NT2/D1 (cell line): ENCODE measurements around the gene ANO9.

Experiments
- SUZ12 ChIP-seq: IDR thresholded peaks from 2 replicates; pipeline ENCODE4 v1.6.1; 2011; ENCODE audit not compliant: insufficient read length, insufficient read depth; ENCODE audit errors: extremely low read depth
- ZNF274 ChIP-seq: IDR thresholded peaks from 2 replicates; pipeline ENCODE4 v1.6.1; 2011; ENCODE audit warnings: mild to moderate bottlenecking, low read depth, low read length

DNA sequence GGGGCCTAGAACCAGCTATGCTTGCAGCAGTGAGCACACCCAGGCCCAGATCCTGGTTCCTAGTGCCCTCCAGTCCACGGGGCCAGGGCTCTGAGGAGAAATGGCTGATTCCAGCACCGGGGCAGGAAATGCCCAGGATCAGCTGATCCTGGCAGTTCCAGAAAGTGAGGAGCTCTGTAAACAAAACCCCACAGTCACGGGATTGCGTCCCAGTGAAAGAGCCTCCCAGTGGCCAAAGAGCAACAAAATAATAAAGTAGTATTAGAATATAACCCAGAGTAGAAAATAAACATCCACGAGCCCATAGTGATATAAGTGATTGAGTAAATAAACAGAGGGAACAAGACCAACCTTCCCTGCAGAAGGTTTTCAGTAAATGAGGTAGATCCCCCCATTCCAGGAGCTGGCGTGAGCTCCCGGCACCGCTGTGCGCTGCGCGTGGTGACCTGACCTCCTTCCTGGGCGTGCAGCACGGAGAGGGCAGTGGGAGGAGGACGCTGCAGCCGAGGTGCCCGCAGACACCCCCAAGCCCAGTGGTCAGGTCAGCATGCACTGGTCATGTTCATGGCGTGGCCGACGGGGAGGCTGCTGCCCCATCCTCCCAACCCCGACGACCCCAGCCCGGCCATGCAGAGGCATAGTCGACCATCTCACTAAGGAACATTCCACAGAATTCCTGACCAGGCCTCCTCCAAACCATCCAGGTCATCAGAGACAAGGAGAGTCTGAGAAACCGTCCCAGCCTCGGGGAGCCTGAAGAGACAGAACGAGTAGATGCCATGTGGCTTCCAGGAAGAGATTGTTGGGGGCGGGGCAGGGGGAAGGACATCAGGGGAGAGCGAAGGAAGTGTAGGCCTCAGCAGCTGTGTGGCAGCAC lies 28.1 kb upstream of the ANO9 start:
- TF ChIP-seq SUZ12 (no peak), ZNF274 (no peak)
